Measurements from ENCODE around the gene CPA1.

The CPA1 gene

GRCh38 chr7:130365088-130365487 lies 15.2 kb upstream of the CPA1 start:
- Histone ChIP-seq H3K36me3 (ENCODE audit: control insufficient read depth in 2 of 2, insufficient read depth in 1 of 2, low read length in 2 of 2) (no peaks in the 10 kb centered on the region), H3K4me1 (ENCODE audit: control insufficient read depth, insufficient read depth, low read length) (peaks cover 14% of the 10 kb centered on the region), H3K4me3 (ENCODE audit: low read depth, low read length) (no peak overlapping the region), H3K9me3 (ENCODE audit: control insufficient read depth, insufficient read depth, low read depth, low read length) (no peaks in the 10 kb centered on the region), H3K27ac (ENCODE audit: extremely low read depth, low read depth, low read length) (peak overlapping the region; percentile 70)
- TF ChIP-seq ZNF560 (tag by site-specific recombination; IDR thresholded peaks at IDR 0.05; ENCODE audit: borderline replicate concordance) (0 out of 2 replicates have a peak, but pooled peaks have one; percentile 16), ZNF184 (tag by site-specific recombination; IDR thresholded peaks at IDR 0.05) (no peak)
- POLR2A ChIA-PET = interaction anchor here (0.8 to 1.5 kb wide), 2 partner anchors 9 to 160 kb away, joined by 3 to 12 read pairs; partner anchors contain the start of gene TMEM209
- CTCF ChIA-PET = no interaction called here

GRCh38 chr7:130365511-130366441 lies 14.5 kb upstream of the CPA1 start:
- ChIA-PET POLR2A (interaction anchor here (0.8 to 1.5 kb wide), 2 partner anchors 10 to 161 kb away, joined by 3 to 12 read pairs; partner anchors contain the start of gene TMEM209), CTCF (no interaction called here)
- Histone ChIP-seq H3K36me3 (ENCODE audit: control insufficient read depth in 2 of 2, insufficient read depth in 1 of 2, low read length in 2 of 2) (no peaks in the 10 kb centered on the region), H3K27ac (ENCODE audit: extremely low read depth, low read depth, low read length) (peak overlapping the region; percentile 70), H3K4me1 (ENCODE audit: control insufficient read depth, insufficient read depth, low read length) (peaks cover 14% of the 10 kb centered on the region), H3K9me3 (ENCODE audit: control insufficient read depth, insufficient read depth, low read depth, low read length) (no peaks in the 10 kb centered on the region), H3K4me3 (ENCODE audit: low read depth, low read length) (peak overlapping the region; percentile 2; the same call in 1 of the 2 replicates)
- 0 out of 2 replicates have a peak, but pooled peaks have one; percentile 20 for TF ChIP-seq BCL11A (tag by site-specific recombination; IDR thresholded peaks at IDR 0.05; ENCODE audit: low read depth)
- TF ChIP-seq AEBP2 (tag by site-specific recombination; IDR thresholded peaks at IDR 0.05; ENCODE audit: borderline replicate concordance) = no peak
- no peak for TF ChIP-seq ZSCAN4 (tag by site-specific recombination; IDR thresholded peaks at IDR 0.05)
- peak; percentile 22; the same call in 1 of the 2 replicates for TF ChIP-seq TSHZ1 (tag by site-specific recombination; IDR thresholded peaks at IDR 0.05; ENCODE audit: borderline replicate concordance)
- no peak for TF ChIP-seq ZNF626 (tag by site-specific recombination; IDR thresholded peaks at IDR 0.05)
- peak; percentile 99 for TF ChIP-seq SCRT2 (tag by site-specific recombination; IDR thresholded peaks at IDR 0.05)
- TF ChIP-seq ZNF639 (tag by site-specific recombination; IDR thresholded peaks at IDR 0.05) = peak; percentile 57
- peak; percentile 65 for TF ChIP-seq ZNF335 (tag by site-specific recombination; conservative IDR thresholded peaks at IDR 0.05)
- no peak for TF ChIP-seq ZNF76 (tag by site-specific recombination; IDR thresholded peaks at IDR 0.05; ENCODE audit: borderline replicate concordance, low read depth)
- TF ChIP-seq IKZF3 (tag by site-specific recombination; IDR thresholded peaks at IDR 0.05) = no peak
- TF ChIP-seq ZNF629 (tag by site-specific recombination; IDR thresholded peaks at IDR 0.05) = peak; percentile 63
- no peak for TF ChIP-seq ZNF302 (tag by site-specific recombination; IDR thresholded peaks at IDR 0.05; ENCODE audit: low read depth)
- TF ChIP-seq ZBTB48 (tag by site-specific recombination; IDR thresholded peaks at IDR 0.05) = peak; percentile 69; the same call in 1 of the 2 replicates
- peak; percentile 52 for TF ChIP-seq PRDM6 (tag by site-specific recombination; IDR thresholded peaks at IDR 0.05)
- TF ChIP-seq ZNF324 (tag by site-specific recombination; IDR thresholded peaks at IDR 0.05) = no peak
- no peak for TF ChIP-seq ZNF18 (tag by site-specific recombination; IDR thresholded peaks at IDR 0.05)
- TF ChIP-seq WT1 (tag by site-specific recombination; IDR thresholded peaks at IDR 0.05) = peak; percentile 88
- no peak for TF ChIP-seq KLF1 (tag by site-specific recombination; IDR thresholded peaks at IDR 0.05)
- TF ChIP-seq ZNF138 (tag by site-specific recombination; IDR thresholded peaks at IDR 0.05; ENCODE audit: borderline replicate concordance) = no peak

Measured in HEK293 (cell line).